Lower leg skin (tissue), 3 donors: ENCODE measurements around the gene SKI.

Source experiments
- CTCF ChIP-seq, 3 donors: fragments of 450-650 bp; IDR thresholded peaks; one replicate each; pipeline ENCODE4 v1.5.1; 2016; ENCODE audit warnings: antibody characterized with exemption in 3 of 3, mild to moderate bottlenecking in 3 of 3, moderate library complexity in 2 of 3
- POLR2A ChIP-seq, 2 donors: fragments of 450-650 bp; IDR thresholded peaks; one replicate each; pipeline ENCODE4 v1.6.1; 2016 to 2017; ENCODE audit warnings: antibody characterized with exemption in 2 of 2, mild to moderate bottlenecking in 1 of 2, moderate library complexity in 1 of 2

DNA sequence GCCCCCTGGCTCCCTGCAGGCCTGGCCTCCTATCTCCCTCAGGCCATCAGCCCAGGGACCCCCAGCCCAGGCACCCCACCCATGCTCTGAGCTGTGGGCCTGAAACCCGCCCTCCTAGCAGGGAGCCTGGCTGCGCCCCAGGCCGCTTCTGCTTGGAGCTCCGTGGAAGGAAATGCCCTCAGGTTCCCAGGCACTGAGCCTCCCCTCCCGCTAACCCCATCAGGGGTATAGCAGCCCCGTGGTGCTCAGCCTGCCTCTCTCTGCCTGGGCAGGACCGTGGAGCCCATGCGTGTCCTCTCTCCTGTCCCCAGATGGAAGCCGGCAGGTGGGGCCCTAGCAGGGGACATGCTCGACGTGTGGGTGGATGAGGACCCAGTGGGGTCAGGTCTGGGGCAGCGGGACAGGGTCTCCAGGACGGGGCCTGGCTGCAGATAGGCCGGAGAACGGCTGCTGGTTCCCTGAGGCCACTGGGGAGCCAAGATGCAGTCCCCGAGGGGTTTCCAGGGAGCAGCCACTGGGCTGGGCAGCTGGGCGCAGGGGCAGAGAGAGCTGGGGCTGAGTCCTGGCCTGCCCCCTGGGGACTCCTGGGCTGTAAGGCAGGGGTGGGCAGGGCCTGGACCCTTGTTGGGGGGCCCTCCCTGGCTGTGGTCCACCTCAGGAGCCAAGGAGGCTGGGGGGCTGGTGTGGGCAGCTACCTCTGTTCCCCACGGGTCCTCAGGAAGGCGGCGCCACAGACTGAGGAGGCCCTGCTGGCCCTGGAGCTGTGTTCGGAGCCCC lies 87.7 kb downstream of the SKI start:
- TF ChIP-seq CTCF (IDR thresholded peaks at IDR 0.05) (no peak), POLR2A (IDR thresholded peaks at IDR 0.05) (no peak)
